ENCODE data around the gene NOC4L. TPM values are rescaled to one million over a fixed set of nuclear protein-coding genes. Genes with fewer than 3 reads are reported as not detected.

Gene NOC4L
- total and polyA plus RNA-seq, 2 donors (not counting 3 experiments of a cell fraction or from before 2014, with no cell fraction given), result 19.4 to 29.4 TPM

DNA sequence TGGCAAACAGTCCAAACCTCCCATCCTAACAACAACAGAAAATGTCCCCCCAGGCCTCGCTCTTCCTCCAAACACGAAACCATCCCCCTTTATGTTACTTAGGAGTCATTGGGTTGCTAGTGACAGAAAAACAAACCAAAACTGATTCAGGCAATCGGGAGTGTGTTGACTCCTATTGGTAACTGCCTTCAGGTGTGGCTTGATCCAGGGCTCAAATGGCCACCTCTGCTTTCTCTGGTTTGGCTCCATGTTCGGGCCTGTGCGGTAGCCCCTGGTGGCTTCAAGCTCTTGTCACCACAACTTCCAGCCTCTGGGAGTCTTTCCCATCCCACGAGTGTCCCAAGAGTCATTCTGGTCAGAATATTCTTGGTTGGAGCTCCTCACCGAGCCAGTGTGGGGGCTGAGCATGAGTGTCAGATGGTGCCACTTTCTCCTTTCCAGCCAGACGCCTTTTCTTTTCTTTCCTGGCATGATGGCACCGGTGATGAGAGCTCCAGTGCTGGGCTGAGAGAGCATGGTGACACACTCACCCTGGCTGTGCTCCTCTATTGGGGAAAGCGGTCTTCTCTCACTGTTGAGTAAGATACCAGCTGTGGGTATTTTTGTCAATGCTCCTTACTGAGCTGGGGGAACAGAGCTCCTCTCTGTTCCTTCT lies 38.6 kb downstream of the NOC4L start:
- no TSS peak for BruUV-seq (replicated peaks)
- CTCF ChIA-PET, result interaction anchor here (1.0 kb wide), 1 partner anchor 29 kb away, joined by 5 read pairs; no protein-coding TSS in a partner anchor
- Histone ChIP-seq H3K4me1 (ENCODE audit: control insufficient read depth, extremely low read depth, insufficient read depth, low read length) (no peaks in the 10 kb centered on the region), H3K36me3 (ENCODE audit: control insufficient read depth in 2 of 2, extremely low read depth in 1 of 2, insufficient read depth in 2 of 2, low read length in 2 of 2) (no peaks in the 10 kb centered on the region), H3K27me3 (ENCODE audit: control insufficient read depth in 2 of 2, insufficient read depth in 2 of 2, low read length in 2 of 2) (peaks cover 0 to 5% of the 10 kb centered on the region in 2 experiments), H3K4me3 (replicated peaks in 1 of 3; ENCODE audit: insufficient read depth in 1 of 3, low read depth in 1 of 3, low read length in 3 of 3) (no peak overlapping the region), H3K4me2 (ENCODE audit: insufficient read depth, low read length) (no peak overlapping the region), H3K79me2 (ENCODE audit: control insufficient read depth, insufficient read depth, low read length) (no peaks in the 10 kb centered on the region), H3K9me1 (replicated peaks; ENCODE audit: control insufficient read depth, extremely low read depth, insufficient read depth, low read length) (no peaks in the 10 kb centered on the region), H3K9ac (replicated peaks; ENCODE audit: extremely low read depth, insufficient read depth, low read length) (no peak overlapping the region), H3K27ac (ENCODE audit: insufficient read depth, low read depth, low read length) (no peak overlapping the region), H2AFZ (ENCODE audit: low read depth, low read length) (no peak overlapping the region), H4K20me1 (replicated peaks; ENCODE audit: control insufficient read depth, extremely low read depth, insufficient read depth, low read length) (no peaks in the 10 kb centered on the region), H3K9me3 (replicated peaks; ENCODE audit: control insufficient read depth, insufficient read depth, low read length) (no peaks in the 10 kb centered on the region)
- DNase-seq (ENCODE audit: low read depth, low spot score), result no peak
- TF ChIP-seq, protein P1, sequence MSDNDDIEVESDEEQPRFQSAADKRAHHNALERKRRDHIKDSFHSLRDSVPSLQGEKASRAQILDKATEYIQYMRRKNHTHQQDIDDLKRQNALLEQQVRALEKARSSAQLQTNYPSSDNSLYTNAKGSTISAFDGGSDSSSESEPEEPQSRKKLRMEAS (IDR thresholded peaks at IDR 0.05; ENCODE audit: insufficient read depth, insufficient read length), result no peak
- no peak for TF ChIP-seq JUN (IDR thresholded peaks at IDR 0.05; ENCODE audit: borderline replicate concordance, insufficient read depth, insufficient read length, low read depth)
- TF ChIP-seq POLR2A (IDR thresholded peaks at IDR 0.05; ENCODE audit: low read depth, low read length), result no peak
- no peak for TF ChIP-seq FOS (IDR thresholded peaks at IDR 0.05; ENCODE audit: borderline replicate concordance, insufficient read depth, low read length)
- no peak for TF ChIP-seq GATA2 (IDR thresholded peaks at IDR 0.05; ENCODE audit: insufficient read depth, insufficient read length, low read depth, low read length)
- FAIRE-seq, result no peak
- intact Hi-C loops (cut with micrococcal nuclease), result no loop called here
- POLR2A ChIA-PET, result no interaction called here
- dilution Hi-C loops (cut with MboI; ENCODE audit: extremely low pct_ligation_motif_present, low sequenced_read_pairs), result no loop called here

DNA sequence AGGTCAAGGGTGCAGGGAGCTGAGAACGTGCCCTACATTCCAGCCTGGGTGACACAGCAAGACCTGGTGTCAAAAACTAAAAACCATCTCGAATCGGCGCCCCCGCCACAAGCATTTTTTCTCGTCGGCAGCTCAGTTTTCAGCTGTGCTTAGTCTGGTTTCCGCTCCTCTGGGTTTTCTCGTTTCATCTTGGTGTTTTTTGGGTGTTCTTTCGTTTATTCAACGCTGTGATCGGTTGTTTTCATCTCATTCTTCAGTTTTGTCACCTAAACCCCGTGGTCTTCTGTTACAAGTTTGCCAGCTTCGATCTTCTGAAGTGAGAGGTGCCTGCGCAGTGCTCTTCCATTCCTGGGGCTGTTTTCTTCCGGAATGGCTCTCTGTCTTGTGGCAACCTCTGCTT lies 41.4 kb downstream of the NOC4L start:
- Histone ChIP-seq H3K27me3 (ENCODE audit: control insufficient read depth in 2 of 2, insufficient read depth in 2 of 2, low read length in 2 of 2) (peaks cover 0 to 5% of the 10 kb centered on the region in 2 experiments), H3K79me2 (ENCODE audit: control insufficient read depth, insufficient read depth, low read length) (no peaks in the 10 kb centered on the region), H3K9me1 (replicated peaks; ENCODE audit: control insufficient read depth, extremely low read depth, insufficient read depth, low read length) (no peaks in the 10 kb centered on the region), H3K9me3 (replicated peaks; ENCODE audit: control insufficient read depth, insufficient read depth, low read length) (no peaks in the 10 kb centered on the region), H3K27ac (ENCODE audit: insufficient read depth, low read depth, low read length) (no peak overlapping the region), H3K4me2 (ENCODE audit: insufficient read depth, low read length) (no peak overlapping the region), H3K9ac (replicated peaks; ENCODE audit: extremely low read depth, insufficient read depth, low read length) (no peak overlapping the region), H3K4me1 (ENCODE audit: control insufficient read depth, extremely low read depth, insufficient read depth, low read length) (peaks cover 8% of the 10 kb centered on the region), H4K20me1 (replicated peaks; ENCODE audit: control insufficient read depth, extremely low read depth, insufficient read depth, low read length) (no peaks in the 10 kb centered on the region), H3K36me3 (ENCODE audit: control insufficient read depth in 2 of 2, extremely low read depth in 1 of 2, insufficient read depth in 2 of 2, low read length in 2 of 2) (no peaks in the 10 kb centered on the region), H3K4me3 (replicated peaks in 1 of 3; ENCODE audit: insufficient read depth in 1 of 3, low read depth in 1 of 3, low read length in 3 of 3) (no peak overlapping the region), H2AFZ (ENCODE audit: low read depth, low read length) (no peak overlapping the region)
- DNase-seq (ENCODE audit: low read depth, low spot score), result no peak
- BruUV-seq (replicated peaks), result no TSS peak
- intact Hi-C loops (cut with micrococcal nuclease), result no loop called here
- CTCF ChIA-PET, result interaction anchor here (1.3 kb wide), 1 partner anchor 32 kb away, joined by 5 read pairs; no protein-coding TSS in a partner anchor
- TF ChIP-seq, protein P1 (IDR thresholded peaks at IDR 0.05; ENCODE audit: insufficient read depth, insufficient read length), result no peak
- no peak for TF ChIP-seq GATA2 (IDR thresholded peaks at IDR 0.05; ENCODE audit: insufficient read depth, insufficient read length, low read depth, low read length)
- TF ChIP-seq, protein P2, sequence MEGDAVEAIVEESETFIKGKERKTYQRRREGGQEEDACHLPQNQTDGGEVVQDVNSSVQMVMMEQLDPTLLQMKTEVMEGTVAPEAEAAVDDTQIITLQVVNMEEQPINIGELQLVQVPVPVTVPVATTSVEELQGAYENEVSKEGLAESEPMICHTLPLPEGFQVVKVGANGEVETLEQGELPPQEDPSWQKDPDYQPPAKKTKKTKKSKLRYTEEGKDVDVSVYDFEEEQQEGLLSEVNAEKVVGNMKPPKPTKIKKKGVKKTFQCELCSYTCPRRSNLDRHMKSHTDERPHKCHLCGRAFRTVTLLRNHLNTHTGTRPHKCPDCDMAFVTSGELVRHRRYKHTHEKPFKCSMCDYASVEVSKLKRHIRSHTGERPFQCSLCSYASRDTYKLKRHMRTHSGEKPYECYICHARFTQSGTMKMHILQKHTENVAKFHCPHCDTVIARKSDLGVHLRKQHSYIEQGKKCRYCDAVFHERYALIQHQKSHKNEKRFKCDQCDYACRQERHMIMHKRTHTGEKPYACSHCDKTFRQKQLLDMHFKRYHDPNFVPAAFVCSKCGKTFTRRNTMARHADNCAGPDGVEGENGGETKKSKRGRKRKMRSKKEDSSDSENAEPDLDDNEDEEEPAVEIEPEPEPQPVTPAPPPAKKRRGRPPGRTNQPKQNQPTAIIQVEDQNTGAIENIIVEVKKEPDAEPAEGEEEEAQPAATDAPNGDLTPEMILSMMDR (IDR thresholded peaks at IDR 0.05; ENCODE audit: extremely low read depth in 1 of 2, insufficient read depth in 1 of 2, low read depth in 1 of 2, low read length in 2 of 2), result no peak
- no peak for TF ChIP-seq POLR2A (IDR thresholded peaks at IDR 0.05; ENCODE audit: low read depth, low read length)
- no peak for TF ChIP-seq POLR2AphosphoS5 (IDR thresholded peaks at IDR 0.05; ENCODE audit: insufficient read depth, low read depth, low read length)
- TF ChIP-seq JUN (IDR thresholded peaks at IDR 0.05; ENCODE audit: borderline replicate concordance, insufficient read depth, insufficient read length, low read depth), result no peak
- TF ChIP-seq EZH2 (IDR thresholded peaks at IDR 0.05; ENCODE audit: borderline replicate concordance, low read depth, low read length, severe bottlenecking), result no peak
- TF ChIP-seq MYC (IDR thresholded peaks at IDR 0.05; ENCODE audit: low read depth, low read length), result no peak
- no peak for TF ChIP-seq FOS (IDR thresholded peaks at IDR 0.05; ENCODE audit: borderline replicate concordance, insufficient read depth, low read length)
- dilution Hi-C loops (cut with MboI; ENCODE audit: extremely low pct_ligation_motif_present, low sequenced_read_pairs), result no loop called here
- no peak for FAIRE-seq
- POLR2A ChIA-PET, result no interaction called here
